ENCODE data around the gene LIMCH1.

LIMCH1 gene

DNA sequence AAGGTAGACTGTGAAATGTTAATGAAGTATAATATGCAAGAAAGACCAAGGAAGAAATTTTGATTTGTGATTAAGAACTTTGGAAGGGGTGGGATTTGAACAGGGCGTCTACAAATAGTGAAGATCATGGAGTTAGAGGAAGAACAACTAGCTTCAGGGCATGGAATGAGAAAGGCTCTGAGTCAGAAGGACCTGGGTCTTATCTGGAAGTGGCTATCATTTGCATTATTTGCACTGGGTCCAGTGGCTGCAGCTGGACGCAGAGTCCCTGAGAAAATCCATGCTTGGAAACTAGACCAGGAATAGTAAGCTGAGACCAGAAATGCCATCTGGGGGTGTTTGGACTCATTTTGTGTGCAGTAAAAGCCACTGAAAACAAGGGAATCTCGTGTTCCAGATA, 4.3 kb upstream of the LIMCH1 start:
- DNase-seq = no peak

DNA sequence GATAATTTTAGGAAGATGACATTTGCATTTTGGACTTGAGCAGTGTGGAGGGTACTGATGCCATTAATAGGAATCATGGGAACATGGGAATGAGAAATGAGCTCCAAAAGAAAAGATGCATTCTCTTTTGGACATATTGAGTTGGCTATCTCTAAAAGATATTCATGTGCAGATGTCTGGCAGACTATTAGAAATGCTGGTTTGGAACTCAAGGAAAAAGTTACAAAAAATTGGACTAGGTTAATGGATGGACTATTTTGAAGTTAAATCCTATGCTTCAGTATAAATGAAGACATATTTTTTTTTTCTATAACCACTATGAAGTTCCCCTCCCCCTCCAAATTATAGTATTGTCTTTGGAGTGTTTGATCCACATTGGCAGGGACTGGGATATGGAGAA, 3.6 kb upstream of the LIMCH1 start:
- DNase-seq = no peak

DNA sequence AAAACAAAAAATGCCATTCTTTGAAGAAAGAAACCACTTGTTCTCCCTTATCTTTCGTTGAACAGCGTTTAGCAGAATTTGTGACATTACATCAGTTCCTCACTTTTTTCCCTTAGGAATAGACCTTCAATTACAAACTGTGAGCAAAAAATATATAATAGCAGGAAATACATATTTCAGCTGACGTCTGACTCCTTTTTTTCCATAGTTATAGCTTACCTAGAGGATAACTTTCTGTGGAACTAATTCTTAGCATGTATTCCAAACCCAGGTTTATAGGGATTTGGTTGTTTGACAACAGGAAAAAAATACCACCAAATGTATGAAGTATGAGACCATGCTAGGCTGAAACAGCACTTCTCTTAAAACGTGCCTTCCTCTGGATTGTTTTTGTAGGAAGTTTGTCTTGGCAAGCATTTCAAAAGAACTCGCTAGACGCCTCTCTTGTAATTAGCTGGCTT, 2.0 kb upstream of the LIMCH1 start:
- no peak for DNase-seq

DNA sequence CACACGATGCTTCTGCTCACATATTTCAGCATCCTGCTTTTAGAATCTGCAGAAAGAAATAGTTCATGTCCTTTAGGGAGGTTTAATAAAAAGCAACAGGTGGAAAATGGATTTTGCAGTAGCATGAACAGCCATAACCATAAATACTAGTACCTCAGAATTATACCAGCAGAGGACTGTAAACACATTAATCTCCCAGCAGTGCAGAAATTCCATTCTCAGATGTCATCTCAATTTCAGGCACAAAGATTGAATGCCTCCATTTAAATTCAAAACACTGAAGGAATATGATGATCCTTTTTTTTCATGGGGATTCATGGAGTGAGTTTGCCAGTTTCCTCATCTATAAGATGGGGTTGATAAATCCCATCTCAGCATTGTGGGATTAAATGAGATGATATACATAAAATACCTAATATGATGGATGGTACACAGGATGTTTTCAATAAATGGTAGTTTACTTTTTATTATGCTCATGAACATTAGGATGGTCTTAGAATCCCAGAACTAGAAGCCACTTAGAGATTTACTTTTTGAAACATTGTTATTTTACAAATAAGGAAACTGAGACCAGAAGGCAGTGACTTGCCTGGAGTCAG, 566 bp upstream of the LIMCH1 start:
- DNase-seq = no peak

DNA sequence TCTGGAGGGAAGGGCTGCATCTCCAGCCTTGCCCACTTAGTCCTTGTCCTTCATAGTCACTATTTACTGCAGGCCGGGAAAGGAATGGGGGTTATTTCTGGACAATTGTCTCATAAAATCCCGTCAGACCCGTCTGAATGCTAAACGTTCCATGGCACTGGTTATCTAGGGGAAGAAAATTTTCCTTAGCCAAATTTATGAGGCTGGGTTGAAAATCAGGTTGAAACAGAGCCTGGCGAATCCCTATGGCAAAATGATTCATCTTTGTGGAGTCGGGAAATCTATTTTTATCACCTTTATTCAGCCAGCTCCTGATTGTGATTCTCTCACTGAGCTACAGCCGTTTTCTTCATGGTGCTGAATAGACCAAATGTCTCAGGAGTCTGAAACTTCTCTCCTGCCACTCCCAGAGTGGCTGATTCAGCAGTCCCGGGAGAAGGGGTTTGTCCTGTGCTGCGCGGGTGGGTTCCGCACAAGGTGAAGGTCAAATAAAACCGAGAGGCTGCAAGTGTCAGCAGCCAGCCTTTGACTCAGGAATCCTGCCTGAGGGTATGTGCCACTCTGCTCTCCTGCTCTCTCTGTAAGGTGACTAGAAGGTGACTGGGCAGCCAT, 1.0 kb downstream of the LIMCH1 start:
- DNase-seq = no peak

DNA sequence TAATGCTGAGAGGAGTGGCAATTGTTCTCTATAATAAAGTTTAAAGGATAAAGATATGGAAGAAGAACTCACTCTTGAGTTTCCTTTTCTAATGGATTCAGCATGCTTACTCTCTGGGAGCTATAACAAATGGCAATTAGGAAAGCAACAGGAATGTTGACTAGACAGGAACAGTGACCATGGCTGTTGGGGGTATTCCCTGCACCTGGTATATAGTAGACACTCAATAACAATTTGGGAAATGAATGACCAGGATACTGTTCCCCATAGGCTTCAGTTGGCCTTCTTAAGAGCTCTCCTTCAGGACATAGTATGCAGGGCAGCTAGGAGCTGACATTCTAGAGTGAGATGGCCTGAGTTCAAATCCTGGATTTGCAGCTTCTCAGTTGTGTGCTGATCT, 1.8 kb downstream of the LIMCH1 start:
- no peak for DNase-seq

DNA sequence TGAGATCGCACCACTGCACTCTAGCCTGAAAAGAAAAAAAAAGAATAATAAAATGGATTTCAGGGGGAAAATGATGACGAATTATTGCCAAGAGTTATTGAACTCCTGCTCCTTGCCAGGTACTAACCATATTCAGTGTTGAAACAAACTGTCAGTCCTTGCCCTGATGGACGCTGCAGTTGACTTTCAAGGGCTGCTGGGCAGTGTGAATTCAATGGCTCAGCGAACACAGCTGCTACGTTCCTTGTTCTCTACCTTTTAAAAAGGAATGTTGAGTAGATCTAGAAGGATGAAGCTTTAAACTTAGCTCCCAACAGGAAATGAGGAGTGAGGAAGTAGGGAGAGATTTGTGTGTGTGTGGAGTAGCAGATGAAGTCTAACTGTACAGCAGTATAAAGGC, 2.7 kb downstream of the LIMCH1 start:
- no peak for DNase-seq

DNA sequence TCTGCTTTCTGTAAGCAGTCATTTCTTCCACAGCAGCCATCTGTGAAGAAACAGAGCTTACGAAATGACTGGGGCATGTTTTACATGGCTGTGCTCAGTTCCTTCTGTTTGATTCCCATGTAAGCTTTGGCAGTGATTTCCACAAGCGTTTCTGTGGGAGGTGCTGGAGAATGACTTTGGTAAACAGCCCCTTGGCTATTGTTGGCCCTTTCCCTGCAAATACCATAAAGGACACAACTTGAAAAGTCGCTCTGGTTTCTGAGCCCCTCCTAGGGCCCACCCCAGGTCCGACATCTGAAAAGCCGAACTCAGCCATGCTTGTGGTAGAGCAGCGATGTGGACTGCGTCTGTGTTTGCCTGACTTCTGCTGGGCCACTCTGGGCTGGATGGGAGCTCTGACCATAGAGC, 3.7 kb downstream of the LIMCH1 start:
- DNase-seq = no peak

DNA sequence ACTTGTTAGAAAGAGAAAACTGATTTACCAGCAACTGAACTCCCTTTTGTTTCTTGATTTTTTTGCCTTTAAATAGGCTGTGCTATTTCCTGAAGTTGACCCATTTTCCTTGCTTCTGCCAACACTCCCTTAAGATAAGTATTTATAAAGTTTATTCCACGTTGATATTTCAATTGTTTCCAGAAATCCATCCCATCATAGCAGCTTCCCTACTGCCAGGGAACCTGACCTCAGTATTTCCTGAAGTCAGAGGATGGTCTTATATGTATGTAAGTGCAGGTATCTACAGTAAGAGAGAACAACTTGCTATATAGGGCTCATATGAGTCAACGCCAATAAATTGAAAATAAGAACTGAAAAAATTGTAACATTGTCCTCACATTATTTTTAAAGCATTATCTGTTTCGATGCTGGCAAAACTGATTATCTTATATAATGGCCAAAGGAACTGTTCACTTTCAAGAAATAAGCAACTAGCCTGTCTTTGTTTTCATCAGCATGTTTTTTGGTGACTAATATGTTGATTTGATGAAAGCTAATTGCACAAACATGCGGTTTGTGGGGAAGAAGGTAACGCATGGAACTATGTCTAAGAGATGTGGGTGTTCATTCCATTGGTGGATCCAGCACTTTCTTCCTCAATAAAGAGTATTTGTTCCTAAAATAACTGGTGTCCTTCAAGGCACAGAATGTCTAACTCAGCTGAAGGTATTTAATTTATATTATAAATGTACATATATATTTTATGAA, 4.7 kb downstream of the LIMCH1 start:
- no peak for DNase-seq

DNA sequence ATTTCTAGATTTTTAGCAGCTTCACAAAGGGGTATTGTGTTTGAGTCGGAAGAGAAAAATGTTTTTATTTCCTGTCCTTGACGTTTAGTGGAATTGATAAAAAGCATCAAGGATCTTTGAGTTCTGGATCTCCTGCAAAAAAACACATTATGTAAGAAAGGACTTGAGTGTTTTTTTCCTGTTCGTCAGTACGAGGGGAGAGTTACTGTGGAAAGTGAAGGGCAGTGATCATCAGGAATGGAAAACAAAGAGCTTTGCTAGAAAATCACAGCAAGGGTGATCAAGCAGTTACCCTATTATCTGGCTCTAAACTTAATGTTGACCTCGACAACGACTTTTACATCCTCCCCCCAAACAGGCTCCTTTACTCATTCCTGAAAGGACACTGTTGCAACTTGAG, 7.3 kb downstream of the LIMCH1 start:
- DNase-seq = no peak

DNA sequence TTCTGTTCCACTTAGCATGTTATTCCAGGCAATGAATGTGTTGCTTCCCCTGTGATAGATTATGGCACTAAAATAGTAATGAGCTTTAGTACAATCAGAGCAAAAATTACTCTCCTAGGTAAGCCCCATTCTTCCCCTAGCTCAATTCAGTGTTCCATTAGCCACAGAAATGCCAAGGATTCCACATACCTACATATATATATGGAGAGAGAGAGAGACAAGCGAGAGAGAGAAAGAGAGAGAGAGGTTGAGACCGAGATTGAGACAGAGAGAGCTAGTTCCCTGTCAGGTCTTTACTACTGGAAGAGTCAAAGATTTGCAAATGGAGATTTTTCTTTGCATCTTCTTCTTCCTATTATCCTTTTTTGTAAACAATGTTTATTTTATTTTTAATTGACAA, 8.7 kb downstream of the LIMCH1 start:
- no peak for DNase-seq

DNA sequence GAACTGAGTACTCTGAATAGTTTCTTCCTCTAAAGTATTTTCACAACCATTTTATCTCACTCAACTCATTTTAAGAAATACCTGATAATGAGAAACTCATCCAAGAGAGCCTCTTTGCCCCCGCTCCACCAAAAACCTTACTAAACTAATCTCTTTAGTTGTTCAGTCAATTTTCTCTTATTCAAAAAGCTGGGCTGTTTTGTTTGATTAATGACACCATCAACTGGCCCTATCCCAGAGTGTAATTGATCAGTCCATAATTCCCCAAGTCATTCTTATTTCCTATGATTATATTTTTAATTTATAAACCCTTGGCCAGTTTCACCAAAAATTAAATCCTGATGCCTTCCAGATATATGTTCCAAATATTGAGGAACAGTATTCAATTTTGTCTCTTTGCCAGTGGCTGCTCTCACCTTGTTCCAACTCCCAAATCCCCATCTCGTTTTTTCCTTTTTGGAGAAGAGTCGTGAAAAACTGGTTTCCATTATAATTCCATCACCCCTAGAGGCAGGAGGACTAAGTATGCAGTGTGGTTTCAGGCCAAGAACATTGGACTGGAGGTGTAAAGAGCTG, 10.4 kb downstream of the LIMCH1 start:
- no peak for DNase-seq

DNA sequence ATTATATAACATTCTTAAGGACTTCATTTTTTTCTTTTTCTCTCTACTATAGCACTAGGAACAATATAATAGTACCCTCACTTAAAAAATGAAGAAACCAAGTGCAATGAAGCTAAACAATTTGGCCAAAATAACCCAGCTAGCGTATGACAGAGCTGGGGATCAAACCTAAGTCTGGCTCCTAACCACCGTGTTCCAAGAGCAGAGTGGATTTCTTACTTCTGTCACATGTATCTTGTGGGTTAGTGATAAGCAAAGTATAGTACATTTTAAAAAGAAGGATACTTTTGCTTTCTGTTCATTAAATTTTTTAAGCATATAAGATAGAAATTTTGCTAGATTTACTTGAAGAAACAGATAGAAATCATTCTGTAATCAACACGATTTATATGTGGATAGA, 11.5 kb downstream of the LIMCH1 start:
- no peak for DNase-seq

DNA sequence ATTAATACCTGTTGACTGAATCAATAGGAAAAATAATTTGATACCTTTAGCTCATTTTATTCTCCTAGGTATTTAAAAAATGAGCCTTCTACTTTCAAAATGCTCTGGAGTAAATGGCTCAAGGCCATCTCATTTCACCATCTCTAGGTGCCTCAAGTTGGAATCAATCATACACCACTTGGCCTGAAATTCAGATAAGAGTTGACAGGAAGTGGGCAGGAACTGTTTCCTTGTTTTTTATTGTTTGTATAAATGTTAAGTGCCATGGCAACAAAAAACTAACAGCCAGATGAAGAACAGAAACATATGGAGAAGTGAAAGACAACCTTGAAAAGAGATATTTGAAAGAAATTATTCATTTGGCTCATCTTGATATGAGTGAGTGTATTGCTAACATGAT, 12.4 kb downstream of the LIMCH1 start:
- no peak for DNase-seq

DNA sequence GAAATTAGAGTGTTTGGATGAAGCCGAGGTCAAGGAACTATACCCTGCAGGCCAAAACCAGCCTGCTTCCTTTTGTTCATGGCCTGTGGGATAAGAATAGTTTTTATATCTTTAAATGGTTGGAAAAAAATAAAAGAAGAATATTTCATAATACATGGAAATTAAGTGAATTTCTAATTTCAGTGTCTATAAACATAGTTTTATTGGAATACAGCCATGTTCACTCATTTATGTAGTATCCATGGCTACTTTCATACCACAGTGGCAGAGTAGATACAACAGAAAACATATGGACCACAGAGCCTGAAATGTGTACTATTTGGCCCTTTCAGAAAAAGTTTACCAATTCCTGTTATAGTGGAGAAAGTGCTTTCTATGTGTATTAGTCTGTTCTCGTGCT, 13.6 kb downstream of the LIMCH1 start:
- DNase-seq = no peak

DNA sequence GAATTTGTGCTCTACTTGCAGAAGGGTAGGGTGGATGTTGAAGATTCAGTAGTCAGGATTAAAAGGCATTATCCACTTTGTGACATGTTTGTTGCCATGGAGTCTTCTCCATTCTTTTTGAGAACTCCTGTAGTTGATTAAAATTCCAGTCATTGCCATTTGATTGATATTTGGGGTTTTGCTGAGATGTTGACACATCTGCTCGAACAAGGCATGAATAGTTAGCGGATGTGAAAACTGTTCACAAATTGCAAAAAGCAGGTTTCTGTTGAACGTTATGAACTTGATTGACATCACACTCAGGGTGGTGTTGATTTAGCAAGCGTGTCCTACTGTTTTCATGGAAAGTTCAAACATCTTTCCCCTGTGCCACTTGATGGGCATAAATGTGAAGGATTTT, 16.9 kb downstream of the LIMCH1 start:
- no peak for DNase-seq

DNA sequence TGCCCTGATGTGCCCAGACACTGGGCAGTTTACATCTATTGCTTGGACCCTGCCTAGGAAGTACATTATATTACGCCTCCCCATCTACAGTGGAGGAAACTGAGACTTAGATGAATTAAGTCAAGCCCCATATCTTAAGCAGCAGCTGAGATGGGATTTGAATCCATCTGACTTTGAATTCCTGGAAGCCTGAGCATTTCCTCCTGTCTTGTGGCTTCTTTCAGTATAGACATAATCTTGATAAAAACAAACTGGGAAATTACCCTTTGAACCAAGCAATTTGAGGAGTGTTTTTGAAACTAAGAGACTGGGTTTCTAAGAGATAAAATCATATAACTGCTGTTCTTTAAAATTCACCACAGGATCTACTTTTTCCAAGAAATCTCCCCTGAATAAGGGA, 18.6 kb downstream of the LIMCH1 start:
- DNase-seq = no peak

DNA sequence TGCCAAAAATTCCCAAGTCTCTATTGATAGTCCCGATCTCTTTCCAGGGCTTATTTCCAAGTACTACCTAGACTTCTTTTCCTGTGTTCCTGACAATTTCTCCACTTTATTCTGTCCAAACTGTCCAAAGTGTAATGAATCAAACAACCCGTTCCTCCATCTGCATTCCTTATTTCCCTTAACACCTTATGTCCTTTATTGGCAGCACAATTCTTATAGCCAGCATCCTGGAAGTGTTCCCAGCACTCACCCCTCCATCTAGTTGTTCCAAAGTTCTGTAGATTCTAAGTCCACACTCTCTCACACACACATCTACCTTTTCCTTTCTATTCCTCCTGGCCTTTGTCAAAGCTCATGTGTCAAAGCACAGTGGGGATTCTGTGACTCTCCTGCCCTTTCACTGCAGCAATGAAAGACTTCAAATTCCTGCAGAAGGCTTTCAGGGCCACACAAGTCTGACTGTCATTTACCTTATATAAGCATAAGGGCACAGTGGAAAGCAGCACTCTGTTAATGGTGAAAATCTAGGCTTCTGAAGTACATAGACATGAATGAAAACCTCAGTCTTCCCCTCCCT, 22.1 kb downstream of the LIMCH1 start:
- no peak for DNase-seq

DNA sequence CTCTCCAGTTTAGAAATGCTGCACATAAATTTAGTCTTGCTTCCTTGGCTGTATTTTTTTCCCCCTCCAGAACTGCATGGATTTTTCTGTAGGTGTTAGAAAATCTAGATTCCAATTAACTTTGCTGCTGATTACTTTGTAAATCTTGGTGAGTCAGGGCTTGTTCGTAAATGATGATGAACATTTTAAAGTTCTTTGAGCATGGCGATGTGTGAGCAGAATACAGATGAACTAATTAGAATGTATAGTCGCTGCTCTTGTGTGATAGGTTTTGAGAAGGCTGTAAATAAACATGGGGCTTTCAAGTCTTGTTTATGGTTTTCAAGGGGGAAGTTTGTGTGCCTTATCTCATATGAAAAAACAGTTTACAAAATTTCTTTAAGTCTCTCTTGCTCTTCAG, 23.3 kb downstream of the LIMCH1 start:
- no peak for DNase-seq

DNA sequence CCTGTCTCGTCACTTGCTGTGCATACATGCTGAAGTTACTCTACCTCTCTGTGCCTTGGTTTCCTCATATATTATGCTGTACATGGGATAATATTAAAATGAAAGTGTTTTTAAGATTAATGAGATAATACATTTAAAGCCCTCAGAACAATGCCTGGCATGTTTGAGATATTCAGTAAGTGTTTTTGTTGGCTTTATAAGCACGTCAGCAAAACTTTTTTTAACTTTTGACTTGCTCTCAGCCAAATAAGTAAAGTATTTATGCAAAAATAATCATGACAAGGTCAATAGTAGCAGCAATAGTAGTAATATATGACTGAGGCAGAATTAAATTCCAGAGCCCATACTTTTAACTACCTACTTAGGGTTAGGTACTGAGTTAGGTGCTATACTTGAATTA, 29.2 kb downstream of the LIMCH1 start:
- DNase-seq = no peak

DNA sequence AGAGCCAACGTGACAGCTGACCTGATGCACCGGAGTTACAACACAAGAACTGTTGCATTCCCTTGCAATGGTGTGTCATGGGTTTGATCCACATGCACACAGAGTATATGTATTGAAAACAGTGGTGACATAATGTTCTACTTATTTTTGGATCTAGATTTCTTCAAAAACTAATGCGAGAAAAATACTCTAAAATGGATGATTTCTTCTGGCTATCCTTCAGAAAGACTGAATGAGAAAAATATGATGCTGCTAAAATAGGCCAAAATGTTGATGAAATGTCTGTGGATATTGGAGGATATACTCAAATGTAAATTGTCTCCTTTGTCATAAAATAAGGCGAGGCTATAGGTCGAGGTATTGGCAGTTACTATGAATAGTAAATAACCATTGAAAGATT, 30.4 kb downstream of the LIMCH1 start:
- no peak for DNase-seq

DNA sequence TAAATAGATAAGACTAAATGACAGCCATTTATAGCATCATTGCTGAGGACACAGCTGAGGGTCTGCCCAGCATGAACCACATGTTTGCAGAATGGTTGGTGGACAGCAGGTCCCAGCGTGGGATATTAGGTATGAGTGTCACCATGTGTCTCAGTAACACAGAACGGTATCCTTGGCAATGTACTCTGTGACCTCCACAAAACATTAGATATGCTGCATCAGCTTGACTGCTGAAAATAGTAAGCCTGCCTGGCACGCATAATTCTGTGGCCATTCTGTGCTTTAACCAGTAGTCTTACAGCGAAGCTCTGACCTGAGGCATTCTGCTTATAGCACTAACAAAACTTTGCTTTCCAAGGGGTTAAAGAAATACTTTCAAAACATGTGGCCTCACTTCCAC, 32.0 kb downstream of the LIMCH1 start:
- DNase-seq = no peak

DNA sequence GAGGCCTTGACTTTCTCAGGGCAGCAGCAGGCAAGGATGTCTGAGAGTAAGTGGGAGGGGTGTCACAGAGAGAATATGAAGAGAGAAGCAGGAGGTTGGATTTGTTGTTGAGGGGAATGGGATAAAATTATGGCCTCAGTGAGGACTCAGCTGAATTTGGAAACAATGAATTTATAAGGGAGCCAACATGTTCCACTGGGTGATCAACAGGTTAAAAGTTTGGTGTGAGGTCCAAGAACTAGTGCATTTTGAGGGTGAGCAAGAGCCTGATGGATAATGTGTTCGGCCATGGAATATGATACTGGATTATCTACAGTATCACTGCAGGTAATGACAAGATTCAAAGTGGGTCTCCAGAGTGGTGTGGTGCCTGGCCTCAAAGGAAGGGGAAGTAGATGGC, 33.5 kb downstream of the LIMCH1 start:
- no peak for DNase-seq

DNA sequence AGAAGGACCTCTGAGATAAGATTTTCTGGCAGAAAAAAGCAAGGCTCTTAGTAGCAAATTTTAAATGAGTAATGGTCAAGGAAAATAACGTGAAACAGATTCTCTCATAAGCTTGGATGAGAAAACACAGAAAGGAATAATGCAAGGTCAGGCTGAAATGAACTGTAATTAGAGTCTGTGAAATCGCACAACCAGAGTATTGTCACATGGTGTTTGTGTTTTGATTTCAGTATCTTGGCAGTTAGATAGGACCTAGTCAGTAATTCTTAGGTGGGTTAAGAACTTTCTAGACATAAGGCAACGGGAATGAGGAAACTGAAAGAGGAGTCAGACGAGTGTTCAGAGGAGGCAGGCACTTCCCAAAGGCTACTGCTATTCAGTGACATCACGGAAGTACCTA, 34.6 kb downstream of the LIMCH1 start:
- DNase-seq = no peak
